Endothelial cell of umbilical vein (primary cell): ENCODE results near the gene NKD2. TPM values are rescaled to one million over a fixed set of nuclear protein-coding genes. Genes with fewer than 3 reads are reported as not detected.

Experiments used
- BruUV-seq: library from RNA; stranded (reverse); fragments of 400-500 nt; replicated peaks from 2 replicates; lab custom pipeline; 2021; lab: Mats Ljungman, UMichigan
- CTCF ChIA-PET: fragments of 300-600, 350-600 bp; sonication (Branson Sonifier 250); formaldehyde crosslinking; loops from one replicate; lab custom pipeline; 2021; ENCODE audit warnings: antibody characterized with exemption, inconsistent platforms; lab: Charles Lee
- POLR2A ChIA-PET: fragments of 300-600, 350-600 bp; sonication (Branson Sonifier 250); formaldehyde crosslinking; loops from one replicate; lab custom pipeline; 2021; ENCODE audit warnings: antibody characterized with exemption, inconsistent platforms; lab: Charles Lee
- DNase-seq: peaks from one replicate; pipeline ENCODE4 v3.0.0-alpha.2; 2011; ENCODE audit warnings: low read depth, low spot score
- FAIRE-seq: peaks from 2 replicates; lab custom pipeline; 2011; peaks lifted over from hg19 to GRCh38; lab: Jason Lieb, UNC
- H2AFZ ChIP-seq: 2 replicates; pipeline ENCODE4 v1.6.0; 2012; ENCODE audit warnings: low read depth, low read length, control low read depth, inconsistent platforms
- H3K27ac ChIP-seq: 2 replicates; pipeline ENCODE4 v1.5.1; 2011; ENCODE audit warnings: low read depth, mild to moderate bottlenecking, control low read depth, low read length, moderate library complexity; ENCODE audit not compliant: insufficient read depth
- H3K27me3 ChIP-seq, 2 experiments: 2 replicates each; pipeline versions ENCODE4 v1.6.0 to v1.6.1; 2011; ENCODE audit warnings: low read length in 2 of 2, mixed read lengths in 1 of 2; ENCODE audit not compliant: control insufficient read depth in 2 of 2, insufficient read depth in 2 of 2
- H3K36me3 ChIP-seq, 2 experiments: 2 replicates in 1 of 2; 3 replicates in 1 of 2; pipeline ENCODE4 v1.5.1; 2011; ENCODE audit warnings: low read length in 2 of 2, mild to moderate bottlenecking in 1 of 2, moderate library complexity in 1 of 2; ENCODE audit not compliant: control insufficient read depth in 2 of 2, insufficient read depth in 2 of 2; ENCODE audit errors: extremely low read depth in 1 of 2
- H3K4me1 ChIP-seq: 3 replicates; pipeline ENCODE4 v1.5.1; 2011; ENCODE audit warnings: mild to moderate bottlenecking, low read length; ENCODE audit not compliant: control insufficient read depth, insufficient read depth; ENCODE audit errors: extremely low read depth
- H3K4me2 ChIP-seq: 2 replicates; pipeline ENCODE4 v1.6.1; 2011; ENCODE audit warnings: low read length, control low read depth, mixed read lengths; ENCODE audit not compliant: insufficient read depth
- H3K4me3 ChIP-seq, 3 experiments: fragments of 200-600 bp in 1 of 3; sonication (generic), shearing (Covaris generic) in 1 of 3; replicated peaks in 1 of 3; 2 replicates each; pipeline ENCODE4 v1.5.1; 2011 to 2016; ENCODE audit warnings: control low read depth in 3 of 3, low read length in 3 of 3, mild to moderate bottlenecking in 2 of 3, inconsistent platforms in 1 of 3, low read depth in 1 of 3, moderate library complexity in 1 of 3; ENCODE audit not compliant: insufficient read depth in 1 of 3
- H3K79me2 ChIP-seq: 2 replicates; pipeline ENCODE4 v1.6.0; 2012; ENCODE audit warnings: low read length, inconsistent platforms; ENCODE audit not compliant: control insufficient read depth, insufficient read depth
- H3K9ac ChIP-seq: replicated peaks from 2 replicates; pipeline ENCODE3; 2011; ENCODE audit warnings: low read length, control low read depth; ENCODE audit not compliant: insufficient read depth; ENCODE audit errors: extremely low read depth
- H3K9me1 ChIP-seq: replicated peaks from 3 replicates; pipeline ENCODE4 v1.6.0; 2011; ENCODE audit warnings: mild to moderate bottlenecking, low read length; ENCODE audit not compliant: control insufficient read depth, insufficient read depth; ENCODE audit errors: extremely low read depth
- H3K9me3 ChIP-seq: replicated peaks from 2 replicates; pipeline ENCODE4 v1.5.1; 2012; ENCODE audit warnings: low read length, inconsistent platforms; ENCODE audit not compliant: control insufficient read depth, insufficient read depth
- H4K20me1 ChIP-seq: replicated peaks from 2 replicates; pipeline ENCODE3; 2011; ENCODE audit warnings: mild to moderate bottlenecking, low read length; ENCODE audit not compliant: control insufficient read depth, insufficient read depth; ENCODE audit errors: extremely low read depth
- EZH2 ChIP-seq: IDR thresholded peaks from 2 replicates; pipeline ENCODE4 v1.6.1; 2012; ENCODE audit warnings: borderline replicate concordance, low read depth, mild to moderate bottlenecking, moderate library complexity, low read length, inconsistent platforms; ENCODE audit not compliant: severe bottlenecking
- FOS ChIP-seq: IDR thresholded peaks from 2 replicates; pipeline ENCODE4 v1.6.1; 2011; ENCODE audit warnings: mild to moderate bottlenecking, low read length, moderate library complexity, borderline replicate concordance; ENCODE audit not compliant: insufficient read depth
- GATA2 ChIP-seq: IDR thresholded peaks from 2 replicates; pipeline ENCODE4 v1.7.0; 2011; ENCODE audit warnings: low read depth, mild to moderate bottlenecking, moderate library complexity, mixed read lengths, low read length; ENCODE audit not compliant: insufficient read length, insufficient read depth
- JUN ChIP-seq: IDR thresholded peaks from 2 replicates; pipeline ENCODE4 v1.6.1; 2011; ENCODE audit warnings: borderline replicate concordance, low read depth; ENCODE audit not compliant: insufficient read length, insufficient read depth
- MAX ChIP-seq: IDR thresholded peaks from 2 replicates; pipeline ENCODE4 v1.6.1; 2011; ENCODE audit not compliant: insufficient read depth, insufficient read length
- MYC ChIP-seq: IDR thresholded peaks from one replicate; pipeline ENCODE4 v1.6.1; 2011; ENCODE audit warnings: mild to moderate bottlenecking, low read depth, low read length
- POLR2A ChIP-seq: IDR thresholded peaks from 2 replicates; pipeline ENCODE4 v1.6.1; 2012; ENCODE audit warnings: low read depth, mild to moderate bottlenecking, control low read depth, low read length
- POLR2AphosphoS5 ChIP-seq: IDR thresholded peaks from 2 replicates; pipeline ENCODE4 v1.6.1; 2012; ENCODE audit warnings: low read depth, mild to moderate bottlenecking, control low read depth, low read length, moderate library complexity; ENCODE audit not compliant: insufficient read depth
- dilution Hi-C: fragments of 300-500 bp; cut with MboI; formaldehyde crosslinking; loops from one replicate; pipeline ENCODE4 v1.15.0; 2019; ENCODE audit warnings: low sequenced_read_pairs; ENCODE audit not compliant: extremely low pct_ligation_motif_present
- intact Hi-C: fragments of 100-400 bp; cut with micrococcal nuclease; formaldehyde crosslinking; loops from one replicate; pipeline ENCODE4 v1.10.0; 2022
- polyA plus RNA-seq, 4 experiments: library from polyadenylated mRNA; depleted of rRNA in 3 of 4; stranded (reverse) in 3 of 4; unstranded in 1 of 4; fragments of >200 nt; gene quantifications; 2 replicates each; pipeline versions ENCODE4 v1.2.1 to v1.2.3, GENCODE V29; 2011 to 2012; ENCODE audit warnings: missing spikeins in 1 of 4
- total RNA-seq: library from RNA; stranded (reverse); gene quantifications from 2 replicates; pipeline ENCODE4 v1.2.3, GENCODE V29; 2021
- TF ChIP-seq, protein P1 (sequence below), 2 donors: IDR thresholded peaks; 1 replicate in 1 of 2; 2 replicates in 1 of 2; pipeline ENCODE4 v1.5.1; 2011; ENCODE audit warnings: low read length in 2 of 2, mild to moderate bottlenecking in 2 of 2, moderate library complexity in 2 of 2, control low read depth in 1 of 2, inconsistent platforms in 1 of 2, low read depth in 1 of 2; ENCODE audit not compliant: insufficient read depth in 1 of 2; ENCODE audit errors: extremely low read depth in 1 of 2

NKD2 gene
- total and polyA plus RNA-seq, 2 donors (not counting 3 experiments of a cell fraction or from before 2014, with no cell fraction given), result 0.08 TPM; not detected in 1

- H3K27ac ChIP-seq, result no peak overlapping the region
- no peak overlapping the region for H2AFZ ChIP-seq
- H3K27me3 ChIP-seq, result peaks cover 8 to 15% of the 10 kb centered on the region in 2 experiments
- H3K9me3 ChIP-seq, result no peaks in the 10 kb centered on the region
- no peak overlapping the region for H3K9ac ChIP-seq
- POLR2A ChIA-PET, result no interaction called here
- no peak for DNase-seq
- FAIRE-seq, result no peak
- no peaks in the 10 kb centered on the region for H3K4me1 ChIP-seq
- H3K4me2 ChIP-seq, result no peak overlapping the region
- intact Hi-C loops, result no loop called here
- no TSS peak for BruUV-seq
- TF ChIP-seq JUN, result no peak
- TF ChIP-seq GATA2, result no peak
- no peak for TF ChIP-seq EZH2
- TF ChIP-seq, protein P1, sequence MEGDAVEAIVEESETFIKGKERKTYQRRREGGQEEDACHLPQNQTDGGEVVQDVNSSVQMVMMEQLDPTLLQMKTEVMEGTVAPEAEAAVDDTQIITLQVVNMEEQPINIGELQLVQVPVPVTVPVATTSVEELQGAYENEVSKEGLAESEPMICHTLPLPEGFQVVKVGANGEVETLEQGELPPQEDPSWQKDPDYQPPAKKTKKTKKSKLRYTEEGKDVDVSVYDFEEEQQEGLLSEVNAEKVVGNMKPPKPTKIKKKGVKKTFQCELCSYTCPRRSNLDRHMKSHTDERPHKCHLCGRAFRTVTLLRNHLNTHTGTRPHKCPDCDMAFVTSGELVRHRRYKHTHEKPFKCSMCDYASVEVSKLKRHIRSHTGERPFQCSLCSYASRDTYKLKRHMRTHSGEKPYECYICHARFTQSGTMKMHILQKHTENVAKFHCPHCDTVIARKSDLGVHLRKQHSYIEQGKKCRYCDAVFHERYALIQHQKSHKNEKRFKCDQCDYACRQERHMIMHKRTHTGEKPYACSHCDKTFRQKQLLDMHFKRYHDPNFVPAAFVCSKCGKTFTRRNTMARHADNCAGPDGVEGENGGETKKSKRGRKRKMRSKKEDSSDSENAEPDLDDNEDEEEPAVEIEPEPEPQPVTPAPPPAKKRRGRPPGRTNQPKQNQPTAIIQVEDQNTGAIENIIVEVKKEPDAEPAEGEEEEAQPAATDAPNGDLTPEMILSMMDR (IDR thresholded peaks at IDR 0.05; ENCODE audit: extremely low read depth in 1 of 2, insufficient read depth in 1 of 2, low read depth in 1 of 2, low read length in 2 of 2), result no peak
- no peak for TF ChIP-seq MAX
- no peak for TF ChIP-seq POLR2AphosphoS5
- TF ChIP-seq FOS, result no peak
- TF ChIP-seq MYC, result no peak
- TF ChIP-seq POLR2A, result no peak
- no peaks in the 10 kb centered on the region for H3K79me2 ChIP-seq
- dilution Hi-C loops, result no loop called here
- H3K36me3 ChIP-seq, result no peaks in the 10 kb centered on the region
- H3K9me1 ChIP-seq, result no peaks in the 10 kb centered on the region
- H3K4me3 ChIP-seq, result no peak overlapping the region
- no peaks in the 10 kb centered on the region for H4K20me1 ChIP-seq
- CTCF ChIA-PET, result no interaction called here
These were observed 44.7 kb upstream of the NKD2 start for GRCh38 chr5:963673-964531.
